Keratinocyte (primary cell): ENCODE data around the gene SRCIN1.

Experiments
- CTCF ChIP-seq, 3 experiments: IDR thresholded peaks in 1 of 3; conservative IDR thresholded peaks in 1 of 3; optimal IDR thresholded peaks in 1 of 3; 2 replicates in 2 of 3; 3 replicates in 1 of 3; pipeline versions ENCODE3 to v1.5.1; 2011; ENCODE audit warnings: low read length in 3 of 3, mild to moderate bottlenecking in 3 of 3, moderate library complexity in 2 of 3, control low read depth in 1 of 3, inconsistent platforms in 1 of 3; ENCODE audit not compliant: insufficient read depth in 2 of 3; ENCODE audit errors: extremely low read depth in 1 of 3
- EZH2 ChIP-seq: IDR thresholded peaks from one replicate; pipeline ENCODE4 v1.6.1; 2012; ENCODE audit warnings: inconsistent platforms, mild to moderate bottlenecking, low read length, moderate library complexity

- TF ChIP-seq CTCF (optimal IDR thresholded peaks at IDR 0.05 in 1 of 3, IDR thresholded peaks at IDR 0.05 in 1 of 3, conservative IDR thresholded peaks at IDR 0.05 in 1 of 3; ENCODE audit: extremely low read depth in 1 of 3, insufficient read depth in 2 of 3, low read length in 3 of 3) (no peak), EZH2 (no peak)
These were observed 14.3 kb upstream of the SRCIN1 start for GRCh38 chr17:38619937-38620550.
